ENCODE data around the gene PHAF1. TPM values are rescaled to one million over a fixed set of nuclear protein-coding genes. Genes with fewer than 3 reads are reported as not detected.

Gene PHAF1
- total and polyA plus RNA-seq, 2 of the 8 experiments (the other 6 are each of a cell fraction or from before 2014, with no cell fraction given) = 18.6 to 26.4 TPM

DNA sequence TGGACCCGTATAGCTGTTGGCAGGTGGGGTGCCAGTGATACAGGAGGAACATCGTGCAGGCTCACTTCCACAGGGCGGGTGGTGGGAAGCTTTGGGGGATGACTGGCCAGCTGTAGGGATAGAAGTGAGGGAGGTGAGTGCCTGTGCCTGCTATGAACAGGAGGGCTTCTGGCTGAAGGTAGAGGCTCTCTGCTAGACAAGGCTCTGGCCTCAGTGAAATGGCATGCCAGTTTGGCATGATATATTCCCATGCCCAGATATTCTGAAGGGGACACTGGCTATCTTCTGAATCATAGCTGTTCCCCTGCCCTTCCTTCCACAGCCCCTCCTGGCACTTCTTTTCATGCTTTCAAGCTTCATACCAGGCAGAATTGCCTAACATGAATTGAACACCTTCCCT is 19.1 kb downstream of the PHAF1 start:
- Histone ChIP-seq H3K79me2 (ENCODE audit: control insufficient read depth in 1 of 2, insufficient read depth in 2 of 2, low read length in 2 of 2) (peaks cover 0 to 2% of the 10 kb centered on the region in 2 experiments; a peak in 1 of 4 replicates), H2BK15ac (ENCODE audit: low read length) (no peak overlapping the region), H3K23me2 (ENCODE audit: low read depth, low read length) (no peaks in the 10 kb centered on the region), H2BK20ac (ENCODE audit: low read length) (no peak overlapping the region), H2BK12ac (ENCODE audit: low read depth, low read length) (no peak overlapping the region), H3K4me1 (replicated peaks in 1 of 4; ENCODE audit: control insufficient read depth in 3 of 4, insufficient read depth in 4 of 4, low read length in 3 of 4) (no peaks in the 10 kb centered on the region), H4K8ac (ENCODE audit: extremely low read depth, insufficient read depth, low read length) (no peak overlapping the region), H3K79me1 (ENCODE audit: low read depth, low read length) (no peaks in the 10 kb centered on the region), H2AK5ac (ENCODE audit: low read depth, low read length) (no peak overlapping the region), H3K9me3 (ENCODE audit: insufficient read depth in 2 of 2, low read depth in 1 of 2, low read length in 1 of 2) (no peaks in the 10 kb centered on the region), H3K4ac (replicated peaks; ENCODE audit: insufficient read length, low read depth, low read length) (no peak overlapping the region), H3K23ac (ENCODE audit: insufficient read length) (no peak overlapping the region), H4K20me1 (replicated peaks in 1 of 2; ENCODE audit: control insufficient read depth in 1 of 2, insufficient read depth in 2 of 2, low read length in 2 of 2) (peaks cover 0 to 2% of the 10 kb centered on the region in 2 experiments), H2BK120ac (replicated peaks; ENCODE audit: low read depth, low read length) (no peak overlapping the region), H3K27ac (ENCODE audit: low read depth, low read length) (no peak overlapping the region), H3K36me3 (ENCODE audit: control insufficient read depth in 2 of 4, insufficient read depth in 4 of 4, low read length in 3 of 4) (peaks cover 4 to 13% (median 8%) of the 10 kb centered on the region in 4 experiments; a peak in 5 of 8 replicates), H2AFZ (ENCODE audit: low read length) (no peak overlapping the region), H4K5ac (ENCODE audit: insufficient read length, low read depth, low read length) (no peak overlapping the region), H4K91ac (replicated peaks; ENCODE audit: insufficient read length, low read length) (no peak overlapping the region), H3K4me3 (ENCODE audit: extremely low read depth in 1 of 4, insufficient read depth in 2 of 4, low read depth in 3 of 4, low read length in 4 of 4) (no peak overlapping the region), H3K27me3 (replicated peaks in 1 of 4; ENCODE audit: control insufficient read depth in 3 of 4, extremely low read depth in 1 of 4, insufficient read depth in 3 of 4, low read length in 3 of 4) (no peaks in the 10 kb centered on the region), H3K56ac (replicated peaks; ENCODE audit: insufficient read length, low read depth, low read length) (no peak overlapping the region), H3K4me2 (ENCODE audit: insufficient read depth in 1 of 2, low read depth in 2 of 2, low read length in 2 of 2) (no peak overlapping the region), H2BK5ac (ENCODE audit: low read depth, low read length) (no peak overlapping the region), H3K9ac (replicated peaks in 1 of 4; ENCODE audit: extremely low read depth in 1 of 4, low read depth in 3 of 4, low read length in 3 of 4) (no peak overlapping the region), H3K18ac (ENCODE audit: extremely low read depth, low read length) (no peak overlapping the region), H3K14ac (ENCODE audit: insufficient read length) (no peak overlapping the region)
- ChIA-PET CTCF (ENCODE audit: partially characterized antibody) (interaction anchor here (0.5 to 4.7 kb wide), 16 partner anchors 11 to 1148 kb away, joined by 3 to 26 read pairs (median 4); partner anchors contain the start of genes B3GNT9 and CES3), POLR2A (ENCODE audit: partially characterized antibody) (no interaction called here)
- DNase-seq (ENCODE audit: low read depth in 1 of 2, low spot score in 2 of 2) (no peak), FAIRE-seq (no peak)
- 75% methylated on average over 3 of the region's 3 CpGs; no CpG with 5 or more reads in 1 of the 2 experiments for WGBS, 2 experiments (ENCODE audit: extremely low coverage in 1 of 2, insufficient coverage in 1 of 2, insufficient read length in 1 of 2, insufficient replicate concordance in 2 of 2, low coverage in 1 of 2, low lambda C conversion rate in 2 of 2, missing lambda C conversion rate in 1 of 2)
- TF ChIP-seq FOSL1 (IDR thresholded peaks at IDR 0.05; ENCODE audit: insufficient read depth, low read depth, low read length) = no peak
- TF ChIP-seq TAF7 (optimal IDR thresholded peaks at IDR 0.05; ENCODE audit: borderline replicate concordance, low read depth, low read length) = no peak
- no peak for TF ChIP-seq JUND (IDR thresholded peaks at IDR 0.05; ENCODE audit: low read length)
- TF ChIP-seq TEAD4 (IDR thresholded peaks at IDR 0.05; ENCODE audit: low read depth, low read length) = no peak
- TF ChIP-seq CHD1 (IDR thresholded peaks at IDR 0.05; ENCODE audit: low read depth, low read length) = no peak
- TF ChIP-seq SIRT6 (IDR thresholded peaks at IDR 0.05; ENCODE audit: low read length) = no peak
- TF ChIP-seq SP4 (IDR thresholded peaks at IDR 0.05; ENCODE audit: low read length) = no peak
- TF ChIP-seq CBX5 (IDR thresholded peaks at IDR 0.05; ENCODE audit: low read depth, low read length) = no peak
- TF ChIP-seq RNF2 (IDR thresholded peaks at IDR 0.05; ENCODE audit: borderline replicate concordance, low read depth, low read length, missing control alignments, poor library complexity, severe bottlenecking) = no peak
- no peak for TF ChIP-seq TCF12 (IDR thresholded peaks at IDR 0.05; ENCODE audit: low read depth, low read length)
- TF ChIP-seq, protein P1, sequence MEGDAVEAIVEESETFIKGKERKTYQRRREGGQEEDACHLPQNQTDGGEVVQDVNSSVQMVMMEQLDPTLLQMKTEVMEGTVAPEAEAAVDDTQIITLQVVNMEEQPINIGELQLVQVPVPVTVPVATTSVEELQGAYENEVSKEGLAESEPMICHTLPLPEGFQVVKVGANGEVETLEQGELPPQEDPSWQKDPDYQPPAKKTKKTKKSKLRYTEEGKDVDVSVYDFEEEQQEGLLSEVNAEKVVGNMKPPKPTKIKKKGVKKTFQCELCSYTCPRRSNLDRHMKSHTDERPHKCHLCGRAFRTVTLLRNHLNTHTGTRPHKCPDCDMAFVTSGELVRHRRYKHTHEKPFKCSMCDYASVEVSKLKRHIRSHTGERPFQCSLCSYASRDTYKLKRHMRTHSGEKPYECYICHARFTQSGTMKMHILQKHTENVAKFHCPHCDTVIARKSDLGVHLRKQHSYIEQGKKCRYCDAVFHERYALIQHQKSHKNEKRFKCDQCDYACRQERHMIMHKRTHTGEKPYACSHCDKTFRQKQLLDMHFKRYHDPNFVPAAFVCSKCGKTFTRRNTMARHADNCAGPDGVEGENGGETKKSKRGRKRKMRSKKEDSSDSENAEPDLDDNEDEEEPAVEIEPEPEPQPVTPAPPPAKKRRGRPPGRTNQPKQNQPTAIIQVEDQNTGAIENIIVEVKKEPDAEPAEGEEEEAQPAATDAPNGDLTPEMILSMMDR (IDR thresholded peaks at IDR 0.05; ENCODE audit: control extremely low read depth in 1 of 3, insufficient read depth in 1 of 3, low read depth in 1 of 3, low read length in 3 of 3) = no peak
- no peak for TF ChIP-seq CREB1 (IDR thresholded peaks at IDR 0.05)
- TF ChIP-seq CEBPB (IDR thresholded peaks at IDR 0.05; ENCODE audit: low read depth, low read length) = no peak

Data from H1 (cell line).